IMR-90 (cell line): ENCODE measurements around the gene RECQL5.
"Not testable (repeated sequence)": the region's sequence is repeated elsewhere in the genome, so short reads cannot be mapped to it uniquely, and the experiment has no call there.

Experiments
- MAZ ChIP-seq: IDR thresholded peaks from 2 replicates; pipeline ENCODE4 v1.6.1; 2012; ENCODE audit warnings: low read depth, mild to moderate bottlenecking, low read length, improper control_type of control experiment, moderate library complexity, borderline replicate concordance
- MXI1 ChIP-seq: IDR thresholded peaks from 2 replicates; pipeline ENCODE4 v1.6.1; 2012; ENCODE audit warnings: low read depth, mild to moderate bottlenecking, low read length, moderate library complexity, borderline replicate concordance
- POLR2A ChIP-seq: IDR thresholded peaks from 2 replicates; pipeline ENCODE4 v1.6.1; 2012; ENCODE audit warnings: mild to moderate bottlenecking, low read depth, low read length
- RFX5 ChIP-seq: IDR thresholded peaks from 2 replicates; pipeline ENCODE4 v1.8.0; 2012; ENCODE audit warnings: low read depth, mild to moderate bottlenecking, low read length, moderate library complexity
- TF ChIP-seq, protein P1 (sequence below): conservative IDR thresholded peaks from 2 replicates; pipeline ENCODE4 v1.5.1; 2012; ENCODE audit warnings: mild to moderate bottlenecking, low read depth, low read length, improper control_type of control experiment

GRCh38 chr17:75593430-75593829, 73.5 kb downstream of the RECQL5 start:
- TF ChIP-seq, protein P1, sequence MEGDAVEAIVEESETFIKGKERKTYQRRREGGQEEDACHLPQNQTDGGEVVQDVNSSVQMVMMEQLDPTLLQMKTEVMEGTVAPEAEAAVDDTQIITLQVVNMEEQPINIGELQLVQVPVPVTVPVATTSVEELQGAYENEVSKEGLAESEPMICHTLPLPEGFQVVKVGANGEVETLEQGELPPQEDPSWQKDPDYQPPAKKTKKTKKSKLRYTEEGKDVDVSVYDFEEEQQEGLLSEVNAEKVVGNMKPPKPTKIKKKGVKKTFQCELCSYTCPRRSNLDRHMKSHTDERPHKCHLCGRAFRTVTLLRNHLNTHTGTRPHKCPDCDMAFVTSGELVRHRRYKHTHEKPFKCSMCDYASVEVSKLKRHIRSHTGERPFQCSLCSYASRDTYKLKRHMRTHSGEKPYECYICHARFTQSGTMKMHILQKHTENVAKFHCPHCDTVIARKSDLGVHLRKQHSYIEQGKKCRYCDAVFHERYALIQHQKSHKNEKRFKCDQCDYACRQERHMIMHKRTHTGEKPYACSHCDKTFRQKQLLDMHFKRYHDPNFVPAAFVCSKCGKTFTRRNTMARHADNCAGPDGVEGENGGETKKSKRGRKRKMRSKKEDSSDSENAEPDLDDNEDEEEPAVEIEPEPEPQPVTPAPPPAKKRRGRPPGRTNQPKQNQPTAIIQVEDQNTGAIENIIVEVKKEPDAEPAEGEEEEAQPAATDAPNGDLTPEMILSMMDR, result not testable (repeated sequence)
- TF ChIP-seq RFX5, MAZ, POLR2A, MXI1: not testable (repeated sequence)
